GM12874 (cell line): Measurements from ENCODE around the gene ACAD9.

Source experiments
- TF ChIP-seq, protein P1 (sequence below): IDR thresholded peaks from 2 replicates; pipeline ENCODE4 v1.5.1; 2011; ENCODE audit warnings: low read depth, mild to moderate bottlenecking, control low read depth, low read length, moderate library complexity; ENCODE audit not compliant: insufficient read depth

ACAD9 gene

DNA sequence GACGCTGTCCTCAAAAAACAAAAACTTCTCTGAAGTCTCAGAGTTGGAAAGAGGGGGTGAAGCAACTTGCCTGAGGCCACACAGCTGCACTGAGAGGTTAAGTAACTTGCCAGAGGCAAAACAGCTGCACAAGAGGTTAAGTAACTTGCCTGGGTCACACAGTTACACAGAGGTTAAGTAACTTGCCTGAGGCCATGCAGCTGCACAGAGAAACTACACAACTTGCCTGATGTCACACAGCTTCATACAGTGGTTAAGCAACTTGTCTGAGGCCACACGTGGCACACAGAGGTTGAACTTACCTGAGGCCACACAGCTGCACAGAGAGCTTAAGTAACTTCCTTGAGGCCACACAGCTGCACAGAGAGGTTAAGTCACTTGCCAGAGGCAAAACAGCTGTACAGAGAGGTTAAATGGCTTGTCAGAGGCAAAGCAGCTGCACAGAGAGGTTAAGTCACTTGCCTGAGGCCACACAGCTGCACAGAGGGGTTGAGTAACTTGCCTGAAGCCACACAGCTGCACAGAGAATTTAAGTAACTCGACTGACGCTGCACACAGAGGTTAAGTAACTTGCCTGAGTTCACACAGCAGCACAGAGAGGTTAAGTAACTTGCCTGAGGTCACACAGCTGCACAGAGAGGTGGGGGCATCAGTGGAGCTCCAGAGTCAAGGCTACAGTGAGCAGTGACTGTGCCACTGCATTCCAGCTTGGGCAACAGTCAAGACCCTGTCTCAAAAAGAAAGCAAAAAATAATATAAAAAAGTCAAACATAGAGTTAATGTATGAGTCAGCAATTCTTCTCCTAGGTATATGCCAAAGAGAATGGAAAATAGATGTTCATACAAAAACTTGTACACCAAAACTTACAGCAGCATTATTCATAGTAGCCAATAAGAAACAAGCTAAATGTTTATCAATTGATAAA is 12.0 kb upstream of the ACAD9 start:
- TF ChIP-seq, protein P1, sequence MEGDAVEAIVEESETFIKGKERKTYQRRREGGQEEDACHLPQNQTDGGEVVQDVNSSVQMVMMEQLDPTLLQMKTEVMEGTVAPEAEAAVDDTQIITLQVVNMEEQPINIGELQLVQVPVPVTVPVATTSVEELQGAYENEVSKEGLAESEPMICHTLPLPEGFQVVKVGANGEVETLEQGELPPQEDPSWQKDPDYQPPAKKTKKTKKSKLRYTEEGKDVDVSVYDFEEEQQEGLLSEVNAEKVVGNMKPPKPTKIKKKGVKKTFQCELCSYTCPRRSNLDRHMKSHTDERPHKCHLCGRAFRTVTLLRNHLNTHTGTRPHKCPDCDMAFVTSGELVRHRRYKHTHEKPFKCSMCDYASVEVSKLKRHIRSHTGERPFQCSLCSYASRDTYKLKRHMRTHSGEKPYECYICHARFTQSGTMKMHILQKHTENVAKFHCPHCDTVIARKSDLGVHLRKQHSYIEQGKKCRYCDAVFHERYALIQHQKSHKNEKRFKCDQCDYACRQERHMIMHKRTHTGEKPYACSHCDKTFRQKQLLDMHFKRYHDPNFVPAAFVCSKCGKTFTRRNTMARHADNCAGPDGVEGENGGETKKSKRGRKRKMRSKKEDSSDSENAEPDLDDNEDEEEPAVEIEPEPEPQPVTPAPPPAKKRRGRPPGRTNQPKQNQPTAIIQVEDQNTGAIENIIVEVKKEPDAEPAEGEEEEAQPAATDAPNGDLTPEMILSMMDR: no peak

DNA sequence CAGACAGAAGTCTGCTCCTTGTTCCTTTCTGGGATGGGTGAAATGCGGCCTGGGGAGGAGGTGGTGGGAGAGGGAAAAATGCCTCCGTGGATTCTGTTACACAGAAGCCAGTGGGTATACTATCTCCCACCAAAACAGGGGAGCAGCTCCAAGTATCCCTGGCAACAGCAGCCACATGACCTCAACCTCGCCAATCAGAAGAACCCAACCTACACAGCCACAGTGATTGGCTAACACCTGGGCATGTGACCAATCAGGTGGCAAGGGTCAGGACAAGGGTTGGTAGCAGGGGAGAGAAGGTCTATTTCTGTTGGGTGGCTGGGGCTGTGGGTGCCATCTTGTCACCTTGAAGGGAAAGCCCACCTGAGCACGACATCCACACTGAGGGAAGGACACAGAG is 9.1 kb upstream of the ACAD9 start:
- TF ChIP-seq, protein P1: no peak

DNA sequence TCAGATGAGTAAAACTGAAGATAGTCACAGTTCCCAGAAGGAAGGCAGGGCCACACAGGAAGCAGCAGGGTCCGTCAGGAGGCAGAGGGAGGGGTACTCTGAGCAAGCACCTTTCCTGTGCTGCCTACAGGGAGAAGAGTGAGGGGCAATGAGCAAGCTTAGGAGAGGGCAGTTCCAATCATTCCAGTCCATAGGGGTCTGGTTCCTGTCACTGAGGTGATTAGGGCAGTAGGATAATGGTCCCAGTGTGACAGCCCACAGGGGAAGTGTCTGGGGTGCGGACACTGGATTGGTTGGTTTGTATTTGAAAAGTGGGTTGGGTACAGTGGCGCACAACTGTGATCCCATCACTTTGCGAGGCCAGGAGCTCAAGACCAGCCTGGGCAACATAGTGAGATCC is 7.1 kb upstream of the ACAD9 start:
- TF ChIP-seq, protein P1: no peak

DNA sequence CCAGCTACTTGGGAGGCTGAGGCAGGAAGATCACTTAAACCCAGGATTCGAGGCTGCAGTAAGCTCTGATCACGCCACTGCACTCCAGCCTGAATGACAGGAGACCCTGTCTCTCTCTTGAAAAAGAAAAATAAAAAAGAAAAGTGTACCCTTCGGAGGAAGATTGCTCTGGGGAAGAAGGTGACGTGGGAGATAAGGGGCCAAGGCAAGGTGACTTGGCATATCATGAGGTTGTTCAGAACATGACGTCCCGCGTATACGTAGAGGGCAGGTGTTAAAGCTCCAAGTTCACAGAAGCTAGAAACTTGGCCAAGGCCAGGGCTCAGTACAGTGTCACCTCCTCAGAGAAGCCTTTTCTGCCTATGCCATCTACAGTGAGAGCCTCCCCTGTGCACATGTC is 6.7 kb upstream of the ACAD9 start:
- TF ChIP-seq, protein P1: no peak

DNA sequence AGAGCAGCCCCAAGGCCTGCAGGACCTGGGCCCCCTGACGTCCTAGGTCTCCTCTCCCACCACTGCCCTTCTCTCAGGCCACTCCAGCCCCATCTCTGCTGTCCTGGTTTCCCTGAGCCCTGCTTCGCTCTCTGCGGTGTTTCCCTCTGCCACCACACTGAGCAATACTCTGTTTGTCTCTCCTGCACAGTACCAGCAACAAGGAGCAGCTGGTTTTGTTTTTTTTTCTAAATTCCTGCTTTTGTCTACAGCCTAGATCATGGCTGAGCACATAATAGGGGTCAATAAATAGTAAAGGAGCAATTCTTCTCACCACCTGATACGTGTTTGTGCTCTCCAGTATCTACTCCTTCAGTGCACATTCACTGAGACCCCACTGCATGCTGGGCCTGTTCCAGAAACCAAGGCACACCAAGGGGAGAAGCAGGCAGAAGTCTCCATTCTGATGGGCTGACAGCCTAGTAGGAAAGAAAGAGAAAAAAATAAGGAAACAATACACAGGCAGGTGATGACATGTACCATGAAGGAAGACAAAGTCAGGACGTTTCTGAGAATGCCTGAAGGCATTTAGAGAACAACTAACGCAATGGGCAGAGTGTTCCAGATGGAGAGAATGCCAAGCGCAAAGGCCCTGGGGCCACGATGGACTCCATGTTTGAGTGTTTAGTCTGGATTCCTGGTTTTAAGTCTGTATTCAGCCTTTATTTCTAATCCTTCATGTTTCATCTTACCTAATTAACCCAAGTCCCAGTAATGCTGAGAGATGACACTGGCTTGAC is 6.0 kb upstream of the ACAD9 start:
- TF ChIP-seq, protein P1: no peak

DNA sequence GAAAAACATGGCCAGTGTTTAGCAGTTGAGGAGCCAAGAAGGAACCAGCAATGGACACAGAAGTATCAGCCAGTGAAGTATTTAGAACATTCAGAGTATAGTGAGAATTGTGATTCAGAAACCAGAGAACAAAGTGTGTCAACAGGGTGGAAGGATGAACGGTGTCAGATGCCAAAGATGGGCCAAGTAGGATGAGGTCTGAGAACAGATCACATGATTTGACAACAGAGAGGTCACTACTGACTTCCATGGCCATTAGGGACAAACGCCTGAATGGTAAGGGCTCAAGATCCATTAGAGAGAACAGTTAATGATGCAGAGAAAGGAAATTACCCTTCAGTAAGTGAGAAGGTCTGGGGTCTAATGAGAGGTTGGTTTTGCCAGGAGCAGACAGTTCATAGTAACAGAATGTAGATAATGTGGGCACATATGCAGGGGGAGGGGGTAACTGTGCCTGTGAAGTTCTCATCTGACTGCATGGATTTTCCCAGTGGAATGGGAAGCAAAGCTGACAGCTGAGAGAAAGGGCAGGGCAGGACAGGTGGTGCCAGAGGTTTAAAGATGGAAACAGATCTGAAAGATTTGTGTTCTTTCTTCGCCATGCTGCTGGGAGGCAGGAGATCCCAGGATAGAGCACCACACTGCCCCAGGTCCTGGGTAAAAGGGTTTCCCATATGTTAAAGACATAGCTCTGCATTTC is 4.8 kb upstream of the ACAD9 start:
- TF ChIP-seq, protein P1: no peak
